ENCODE results near the gene SPDYE18.
"Not testable (repeated sequence)": the region's sequence is repeated elsewhere in the genome, so short reads cannot be mapped to it uniquely, and the experiment has no call there.

The SPDYE18 gene

GRCh38 chr7:77008000-77008399 lies 54.4 kb downstream of the SPDYE18 start:
- H3K4me3 ChIP-seq (ENCODE audit: low read length); DNase-seq (ENCODE audit: low read depth, low spot score): not testable (repeated sequence)

GRCh38 chr7:77006127-77007110 lies 55.9 kb downstream of the SPDYE18 start:
- not testable (repeated sequence) for H3K4me3 ChIP-seq (ENCODE audit: low read length); DNase-seq (ENCODE audit: low read depth, low spot score)

- not testable (repeated sequence) for DNase-seq (ENCODE audit: low read depth, low spot score); H3K4me3 ChIP-seq (ENCODE audit: low read length)
Measured at GRCh38 chr7:77005461-77006057, 56.8 kb downstream of the SPDYE18 start.

GRCh38 chr7:77004151-77004550 lies 58.2 kb downstream of the SPDYE18 start:
- H3K4me3 ChIP-seq (ENCODE audit: low read length); DNase-seq (ENCODE audit: low read depth, low spot score): not testable (repeated sequence)

- H3K4me3 ChIP-seq (ENCODE audit: low read length); DNase-seq (ENCODE audit: low read depth, low spot score): not testable (repeated sequence)
Measured at GRCh38 chr7:77003241-77003640, 59.1 kb downstream of the SPDYE18 start.

- not testable (repeated sequence) for DNase-seq (ENCODE audit: low read depth, low spot score); H3K4me3 ChIP-seq (ENCODE audit: low read length)
Measured at GRCh38 chr7:77002678-77003233, 59.6 kb downstream of the SPDYE18 start.

GRCh38 chr7:77002104-77002503 lies 60.3 kb downstream of the SPDYE18 start:
- not testable (repeated sequence) for DNase-seq (ENCODE audit: low read depth, low spot score)

More at GRCh38 chr7:77002104-77002503, 60.3 kb downstream of the SPDYE18 start:
- not testable (repeated sequence) for H3K4me3 ChIP-seq (ENCODE audit: low read length)

All from Jurkat, Clone E6-1 (cell line).